HEK293T (cell line): ENCODE results near the gene ACOX3.

Source experiments
- ARNT ChIP-seq: fragments of 450-650 bp; IDR thresholded peaks from 2 replicates; pipeline ENCODE4 v1.6.1; 2017; ENCODE audit warnings: mild to moderate bottlenecking
- BHLHE40 ChIP-seq: fragments of 450-650 bp; IDR thresholded peaks from 2 replicates; pipeline ENCODE4 v1.6.1; 2016; ENCODE audit warnings: mild to moderate bottlenecking, moderate library complexity, borderline replicate concordance
- ELF4 ChIP-seq: fragments of 450-650 bp; IDR thresholded peaks from 2 replicates; pipeline ENCODE4 v1.6.1; 2017; ENCODE audit warnings: antibody characterized with exemption
- FOXA1 ChIP-seq: fragments of 450-650 bp; IDR thresholded peaks from 2 replicates; pipeline ENCODE4 v1.6.1; 2016; ENCODE audit warnings: mild to moderate bottlenecking
- FOXK2 ChIP-seq: fragments of 450-650 bp; IDR thresholded peaks from 2 replicates; pipeline ENCODE4 v1.6.1; 2016; ENCODE audit warnings: mild to moderate bottlenecking
- FOXM1 ChIP-seq: fragments of 450-650 bp; IDR thresholded peaks from 2 replicates; pipeline ENCODE4 v1.6.1; 2017; ENCODE audit warnings: mild to moderate bottlenecking, borderline replicate concordance
- HDGF ChIP-seq: fragments of 450-650 bp; IDR thresholded peaks from 2 replicates; pipeline ENCODE4 v1.6.1; 2017; ENCODE audit warnings: antibody characterized with exemption, borderline replicate concordance
- SP1 ChIP-seq: fragments of 450-650 bp; IDR thresholded peaks from 2 replicates; pipeline ENCODE4 v1.6.1; 2017
- TARDBP ChIP-seq: fragments of 450-650 bp; IDR thresholded peaks from 2 replicates; pipeline ENCODE4 v1.6.1; 2016

DNA sequence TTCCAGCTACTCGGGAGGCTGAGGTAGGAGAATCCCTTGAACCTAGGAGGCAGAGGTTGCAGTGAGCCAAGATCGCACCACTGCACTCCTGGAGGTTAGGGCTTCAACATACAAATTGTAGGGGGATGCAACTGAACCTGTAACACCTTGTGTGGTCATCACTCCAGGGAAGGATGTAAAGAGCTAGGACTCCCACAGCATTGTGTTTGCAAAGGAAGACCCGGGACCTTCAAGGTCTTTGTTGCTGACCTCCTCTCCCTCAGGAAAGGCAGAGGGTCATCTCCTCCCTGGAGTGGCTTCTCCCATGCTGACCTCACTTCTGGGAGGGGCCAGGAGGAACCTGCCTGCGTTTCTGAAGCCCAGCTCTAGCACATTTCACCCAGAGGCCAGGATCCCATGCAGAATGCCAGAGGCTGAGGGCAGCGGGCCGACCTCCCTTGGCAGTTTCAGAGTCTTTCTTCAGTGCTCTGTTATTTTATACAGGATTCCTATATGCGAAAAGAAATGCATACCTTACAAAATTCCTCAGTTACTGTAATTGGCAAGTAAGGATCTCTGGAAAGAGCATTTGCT, 90.8 kb downstream of the ACOX3 start:
- TF ChIP-seq ELF4 = no peak
- no peak for TF ChIP-seq SP1
- no peak for TF ChIP-seq HDGF
- TF ChIP-seq ARNT = no peak
- no peak for TF ChIP-seq FOXM1
- no peak for TF ChIP-seq FOXA1
- no peak for TF ChIP-seq TARDBP
- TF ChIP-seq FOXK2 = no peak
- no peak for TF ChIP-seq BHLHE40
